ENCODE measurements around the gene GNG4.
A peak's percentile ranks its signal among the peaks of the same experiment; 100 is the strongest.

GNG4 gene

GRCh38 chr1:235513495-235514366 is 135.9 kb downstream of the GNG4 start:
- CTCF ChIA-PET: interaction anchor here (0.6 to 1.6 kb wide), 15 partner anchors 9 to 459 kb away, joined by 3 to 9 read pairs (median 3); partner anchors contain the start of gene B3GALNT2
- POLR2A ChIA-PET: interaction anchor here (4.1 kb wide), 1 partner anchor 9 kb away, joined by 24 read pairs; the partner anchor contains the start of gene B3GALNT2
- no peak for TF ChIP-seq HDGF (IDR thresholded peaks at IDR 0.05; ENCODE audit: borderline replicate concordance)
- TF ChIP-seq FOXM1 (IDR thresholded peaks at IDR 0.05; ENCODE audit: borderline replicate concordance): no peak
- TF ChIP-seq ELF4 (IDR thresholded peaks at IDR 0.05): no peak
- TF ChIP-seq FOXK2 (IDR thresholded peaks at IDR 0.05): no peak
- TF ChIP-seq ARNT (IDR thresholded peaks at IDR 0.05): no peak
- no peak for TF ChIP-seq BHLHE40 (IDR thresholded peaks at IDR 0.05; ENCODE audit: borderline replicate concordance)
- no peak for TF ChIP-seq PKNOX1 (IDR thresholded peaks at IDR 0.05)
- no peak for TF ChIP-seq SUZ12 (IDR thresholded peaks at IDR 0.05)
- TF ChIP-seq LEF1 (IDR thresholded peaks at IDR 0.05; ENCODE audit: borderline replicate concordance): no peak
- TF ChIP-seq CTBP1 (IDR thresholded peaks at IDR 0.05; ENCODE audit: borderline replicate concordance): no peak
- TF ChIP-seq FOXA1 (IDR thresholded peaks at IDR 0.05): no peak
- no peak for TF ChIP-seq TARDBP (IDR thresholded peaks at IDR 0.05)
- TF ChIP-seq ZNF384 (IDR thresholded peaks at IDR 0.05): no peak; the same call in 1 of the 2 replicates
- TF ChIP-seq SP1 (IDR thresholded peaks at IDR 0.05): no peak
- no peak for TF ChIP-seq L3MBTL2 (conservative IDR thresholded peaks at IDR 0.05)
- DNase-seq (ENCODE audit: extremely low spot score): peak; percentile 67

- peak; percentile 43 for DNase-seq (ENCODE audit: extremely low spot score)
- no peak for TF ChIP-seq L3MBTL2 (conservative IDR thresholded peaks at IDR 0.05)
- no peak for TF ChIP-seq NFRKB (IDR thresholded peaks at IDR 0.05)
- TF ChIP-seq ZNF384 (IDR thresholded peaks at IDR 0.05): no peak
- no peak for TF ChIP-seq FOXA1 (IDR thresholded peaks at IDR 0.05)
- TF ChIP-seq TARDBP (IDR thresholded peaks at IDR 0.05): no peak
- no peak for TF ChIP-seq ELF4 (IDR thresholded peaks at IDR 0.05)
- TF ChIP-seq BHLHE40 (IDR thresholded peaks at IDR 0.05; ENCODE audit: borderline replicate concordance): no peak
- CTCF ChIA-PET: interaction anchor here (0.5 to 1.4 kb wide), 4 partner anchors 139 to 1386 kb away, joined by 3 to 5 read pairs (median 4); no protein-coding TSS in a partner anchor
- POLR2A ChIA-PET: no interaction called here
Observed at GRCh38 chr1:235511470-235512240, 137.9 kb downstream of the GNG4 start.

DNA sequence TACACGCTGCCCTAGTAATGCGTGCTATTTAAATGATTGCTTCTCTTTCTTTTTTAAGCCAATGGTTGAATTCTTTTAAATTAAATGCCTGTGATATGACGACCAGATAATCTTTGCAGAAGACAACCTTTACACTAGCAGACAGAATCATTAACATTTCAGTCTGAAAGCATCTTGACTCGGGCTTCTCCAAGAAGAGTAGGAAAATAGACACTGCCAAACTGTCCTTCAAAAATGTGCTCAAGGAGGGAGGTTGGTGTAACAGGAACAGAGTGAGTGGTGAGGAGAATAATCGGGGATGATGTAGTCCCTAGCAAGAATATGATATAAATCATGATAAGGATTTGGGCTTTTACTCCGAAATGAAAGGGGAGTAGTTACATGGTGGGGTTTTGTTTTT is 138.8 kb downstream of the GNG4 start:
- ChIA-PET POLR2A (no interaction called here), CTCF (no interaction called here)
- DNase-seq (ENCODE audit: extremely low spot score): no peak
- no peak for TF ChIP-seq PKNOX1 (IDR thresholded peaks at IDR 0.05)
- TF ChIP-seq BHLHE40 (IDR thresholded peaks at IDR 0.05; ENCODE audit: borderline replicate concordance): no peak
- no peak for TF ChIP-seq ZNF384 (IDR thresholded peaks at IDR 0.05)

DNA sequence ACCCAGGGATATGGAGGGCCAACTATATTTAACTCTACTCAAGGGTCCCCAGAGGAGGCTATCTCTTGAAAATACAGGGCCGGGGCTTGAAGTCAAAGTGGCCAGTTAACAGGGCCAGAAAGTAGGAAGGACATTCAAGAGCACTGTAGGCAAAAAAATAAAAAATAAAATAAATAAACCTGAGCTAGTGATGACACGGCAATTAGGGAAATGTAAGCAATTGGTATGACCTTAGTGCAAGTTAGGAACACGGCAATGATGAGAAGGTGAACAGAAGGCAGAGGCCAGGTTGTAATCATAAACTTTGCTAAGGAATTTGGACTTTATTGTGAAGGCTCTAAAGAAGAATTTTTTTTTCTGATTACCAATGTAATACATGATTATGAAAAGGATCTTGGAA is 142.0 kb downstream of the GNG4 start:
- DNase-seq (ENCODE audit: extremely low spot score): no peak
- ChIA-PET CTCF (interaction anchor here (0.5 kb wide), 1 partner anchor 115 kb away, joined by 3 read pairs; no protein-coding TSS in a partner anchor), POLR2A (no interaction called here)
- TF ChIP-seq LEF1 (IDR thresholded peaks at IDR 0.05; ENCODE audit: borderline replicate concordance) (no peak), ZNF384 (IDR thresholded peaks at IDR 0.05) (peak; percentile 23; the same call in 1 of the 2 replicates)

GRCh38 chr1:235504494-235505222 is 144.9 kb downstream of the GNG4 start:
- POLR2A ChIA-PET: interaction anchor here (0.7 to 3.1 kb wide), 50 partner anchors 11 to 586 kb away, joined by 3 to 24 read pairs (median 3); partner anchors contain the start of genes ARID4B, GGPS1, RBM34 and TBCE
- CTCF ChIA-PET: interaction anchor here (0.5 to 2.2 kb wide), 24 partner anchors 9 to 609 kb away, joined by 3 to 10 read pairs (median 3); no protein-coding TSS in a partner anchor

More at GRCh38 chr1:235504494-235505222, 144.9 kb downstream of the GNG4 start:
- DNase-seq (ENCODE audit: extremely low spot score): peak; percentile 99
- TF ChIP-seq CTBP1 (IDR thresholded peaks at IDR 0.05; ENCODE audit: borderline replicate concordance) (no peak; the same call in 1 of the 2 replicates), TARDBP (IDR thresholded peaks at IDR 0.05) (peak; percentile 96), L3MBTL2 (conservative IDR thresholded peaks at IDR 0.05) (peak; percentile 97), FOXK2 (IDR thresholded peaks at IDR 0.05) (no peak), SP1 (IDR thresholded peaks at IDR 0.05) (no peak), ELF4 (IDR thresholded peaks at IDR 0.05) (peak; percentile 77), ZNF384 (IDR thresholded peaks at IDR 0.05) (no peak), LEF1 (IDR thresholded peaks at IDR 0.05; ENCODE audit: borderline replicate concordance) (no peak), PKNOX1 (IDR thresholded peaks at IDR 0.05) (peak; percentile 85)
